ENCODE data around the gene ZSCAN21.

DNA sequence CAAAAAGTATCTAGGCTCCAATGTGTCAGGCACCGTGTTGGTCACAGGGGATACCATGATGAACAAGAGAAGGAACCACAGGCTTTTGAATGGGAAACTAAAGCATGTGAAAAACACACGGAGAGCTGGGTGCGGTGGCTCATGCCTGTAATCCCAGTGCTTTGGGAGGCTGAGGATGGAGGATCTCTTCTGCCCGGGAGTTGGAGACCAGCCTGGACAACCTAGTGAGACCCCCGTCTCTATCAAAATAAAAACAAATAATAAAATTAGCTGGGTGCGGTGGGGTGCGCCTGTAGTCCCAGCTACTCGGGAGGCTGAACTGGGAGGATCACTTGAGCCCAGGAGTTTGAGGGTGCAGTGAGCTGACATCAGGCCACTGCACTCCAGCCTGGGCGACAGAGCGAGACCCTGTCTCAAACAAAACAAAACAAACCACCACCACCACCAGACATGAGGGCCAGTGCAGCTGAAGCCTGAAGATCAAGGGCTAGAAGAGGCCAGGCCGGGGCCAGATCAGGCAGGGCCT, 38.6 kb downstream of the ZSCAN21 start:
- TF ChIP-seq, protein P1, sequence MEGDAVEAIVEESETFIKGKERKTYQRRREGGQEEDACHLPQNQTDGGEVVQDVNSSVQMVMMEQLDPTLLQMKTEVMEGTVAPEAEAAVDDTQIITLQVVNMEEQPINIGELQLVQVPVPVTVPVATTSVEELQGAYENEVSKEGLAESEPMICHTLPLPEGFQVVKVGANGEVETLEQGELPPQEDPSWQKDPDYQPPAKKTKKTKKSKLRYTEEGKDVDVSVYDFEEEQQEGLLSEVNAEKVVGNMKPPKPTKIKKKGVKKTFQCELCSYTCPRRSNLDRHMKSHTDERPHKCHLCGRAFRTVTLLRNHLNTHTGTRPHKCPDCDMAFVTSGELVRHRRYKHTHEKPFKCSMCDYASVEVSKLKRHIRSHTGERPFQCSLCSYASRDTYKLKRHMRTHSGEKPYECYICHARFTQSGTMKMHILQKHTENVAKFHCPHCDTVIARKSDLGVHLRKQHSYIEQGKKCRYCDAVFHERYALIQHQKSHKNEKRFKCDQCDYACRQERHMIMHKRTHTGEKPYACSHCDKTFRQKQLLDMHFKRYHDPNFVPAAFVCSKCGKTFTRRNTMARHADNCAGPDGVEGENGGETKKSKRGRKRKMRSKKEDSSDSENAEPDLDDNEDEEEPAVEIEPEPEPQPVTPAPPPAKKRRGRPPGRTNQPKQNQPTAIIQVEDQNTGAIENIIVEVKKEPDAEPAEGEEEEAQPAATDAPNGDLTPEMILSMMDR (IDR thresholded peaks at IDR 0.05), result no peak
- no peak for TF ChIP-seq POLR2A (IDR thresholded peaks at IDR 0.05)

Measured in body of pancreas (tissue), 4 donors.